ENCODE measurements around the gene CTNNA3. TPM values are rescaled to one million over a fixed set of nuclear protein-coding genes. Genes with fewer than 3 reads are reported as not detected.

Gene CTNNA3
- total and polyA plus RNA-seq, 2 donors (not counting 3 experiments of a cell fraction or from before 2014, with no cell fraction given) = not detected

DNA sequence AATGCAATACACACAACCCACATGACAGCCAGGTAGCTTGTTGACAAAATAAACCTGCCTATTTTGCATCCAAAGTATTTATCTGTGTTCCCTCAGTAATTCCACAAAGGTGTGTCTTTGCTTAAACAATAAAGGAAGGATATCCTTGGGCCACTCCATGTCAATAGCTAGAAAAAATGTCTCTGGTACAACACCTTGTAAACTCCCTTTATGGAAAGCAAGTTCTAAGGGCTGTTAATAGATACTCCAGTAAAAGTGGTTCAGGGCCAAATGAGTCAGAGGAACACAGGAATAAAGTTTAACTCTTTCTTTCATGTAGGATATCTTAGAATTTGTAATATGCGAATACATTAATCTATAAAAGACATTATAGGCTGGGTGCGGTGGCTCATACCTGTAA is 867.0 kb downstream of the CTNNA3 start:
- CTCF ChIA-PET = no interaction called here

More for the DNA sequence above, 867.0 kb downstream of the CTNNA3 start:
- intact Hi-C loops (cut with micrococcal nuclease) (no loop called here), dilution Hi-C loops (cut with MboI; ENCODE audit: extremely low pct_ligation_motif_present, low sequenced_read_pairs) (no loop called here)
- Histone ChIP-seq H3K9me3 (replicated peaks; ENCODE audit: control insufficient read depth, insufficient read depth, low read length) (no peaks in the 10 kb centered on the region), H3K9me1 (replicated peaks; ENCODE audit: control insufficient read depth, extremely low read depth, insufficient read depth, low read length) (no peaks in the 10 kb centered on the region), H3K9ac (replicated peaks; ENCODE audit: extremely low read depth, insufficient read depth, low read length) (no peak overlapping the region), H3K79me2 (ENCODE audit: control insufficient read depth, insufficient read depth, low read length) (no peaks in the 10 kb centered on the region), H3K36me3 (ENCODE audit: control insufficient read depth in 2 of 2, extremely low read depth in 1 of 2, insufficient read depth in 2 of 2, low read length in 2 of 2) (no peaks in the 10 kb centered on the region), H4K20me1 (replicated peaks; ENCODE audit: control insufficient read depth, extremely low read depth, insufficient read depth, low read length) (no peaks in the 10 kb centered on the region), H3K27me3 (ENCODE audit: control insufficient read depth in 2 of 2, insufficient read depth in 2 of 2, low read length in 2 of 2) (no peaks in the 10 kb centered on the region), H3K4me3 (replicated peaks in 1 of 3; ENCODE audit: insufficient read depth in 1 of 3, low read depth in 1 of 3, low read length in 3 of 3) (no peak overlapping the region), H2AFZ (ENCODE audit: low read depth, low read length) (no peak overlapping the region), H3K27ac (ENCODE audit: insufficient read depth, low read depth, low read length) (no peak overlapping the region), H3K4me1 (ENCODE audit: control insufficient read depth, extremely low read depth, insufficient read depth, low read length) (no peaks in the 10 kb centered on the region), H3K4me2 (ENCODE audit: insufficient read depth, low read length) (no peak overlapping the region)
- BruUV-seq (replicated peaks) = no TSS peak
- POLR2A ChIA-PET = no interaction called here
- FAIRE-seq = no peak
- no peak for DNase-seq (ENCODE audit: low read depth, low spot score)
- TF ChIP-seq EZH2 (IDR thresholded peaks at IDR 0.05; ENCODE audit: borderline replicate concordance, low read depth, low read length, severe bottlenecking) (no peak), FOS (IDR thresholded peaks at IDR 0.05; ENCODE audit: borderline replicate concordance, insufficient read depth, low read length) (no peak), POLR2AphosphoS5 (IDR thresholded peaks at IDR 0.05; ENCODE audit: insufficient read depth, low read depth, low read length) (no peak), POLR2A (IDR thresholded peaks at IDR 0.05; ENCODE audit: low read depth, low read length) (no peak), JUN (IDR thresholded peaks at IDR 0.05; ENCODE audit: borderline replicate concordance, insufficient read depth, insufficient read length, low read depth) (no peak), MYC (IDR thresholded peaks at IDR 0.05; ENCODE audit: low read depth, low read length) (no peak), GATA2 (IDR thresholded peaks at IDR 0.05; ENCODE audit: insufficient read depth, insufficient read length, low read depth, low read length) (no peak)
- TF ChIP-seq, protein P1, sequence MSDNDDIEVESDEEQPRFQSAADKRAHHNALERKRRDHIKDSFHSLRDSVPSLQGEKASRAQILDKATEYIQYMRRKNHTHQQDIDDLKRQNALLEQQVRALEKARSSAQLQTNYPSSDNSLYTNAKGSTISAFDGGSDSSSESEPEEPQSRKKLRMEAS (IDR thresholded peaks at IDR 0.05; ENCODE audit: insufficient read depth, insufficient read length) = no peak
- TF ChIP-seq, protein P2, sequence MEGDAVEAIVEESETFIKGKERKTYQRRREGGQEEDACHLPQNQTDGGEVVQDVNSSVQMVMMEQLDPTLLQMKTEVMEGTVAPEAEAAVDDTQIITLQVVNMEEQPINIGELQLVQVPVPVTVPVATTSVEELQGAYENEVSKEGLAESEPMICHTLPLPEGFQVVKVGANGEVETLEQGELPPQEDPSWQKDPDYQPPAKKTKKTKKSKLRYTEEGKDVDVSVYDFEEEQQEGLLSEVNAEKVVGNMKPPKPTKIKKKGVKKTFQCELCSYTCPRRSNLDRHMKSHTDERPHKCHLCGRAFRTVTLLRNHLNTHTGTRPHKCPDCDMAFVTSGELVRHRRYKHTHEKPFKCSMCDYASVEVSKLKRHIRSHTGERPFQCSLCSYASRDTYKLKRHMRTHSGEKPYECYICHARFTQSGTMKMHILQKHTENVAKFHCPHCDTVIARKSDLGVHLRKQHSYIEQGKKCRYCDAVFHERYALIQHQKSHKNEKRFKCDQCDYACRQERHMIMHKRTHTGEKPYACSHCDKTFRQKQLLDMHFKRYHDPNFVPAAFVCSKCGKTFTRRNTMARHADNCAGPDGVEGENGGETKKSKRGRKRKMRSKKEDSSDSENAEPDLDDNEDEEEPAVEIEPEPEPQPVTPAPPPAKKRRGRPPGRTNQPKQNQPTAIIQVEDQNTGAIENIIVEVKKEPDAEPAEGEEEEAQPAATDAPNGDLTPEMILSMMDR (IDR thresholded peaks at IDR 0.05; ENCODE audit: extremely low read depth in 1 of 2, insufficient read depth in 1 of 2, low read depth in 1 of 2, low read length in 2 of 2) = no peak
